Measurements from ENCODE around the gene SFXN5. TPM values are rescaled to one million over a fixed set of nuclear protein-coding genes. Genes with fewer than 3 reads are reported as not detected.

SFXN5 gene
- total and polyA plus RNA-seq, 2 of the 4 experiments (the other 2 are of a cell fraction): 8.6 to 17.0 TPM

- Histone ChIP-seq H3K9me3 (ENCODE audit: control insufficient read depth, insufficient read depth, low read length) (peaks cover 4% of the 10 kb centered on the region), H3K14ac (replicated peaks; ENCODE audit: low read depth, low read length) (no peak overlapping the region), H3K27ac (ENCODE audit: insufficient read depth, low read length) (no peak overlapping the region), H3K9ac (ENCODE audit: low read depth, low read length) (no peak overlapping the region), H2AK9ac (replicated peaks; ENCODE audit: low read depth, low read length, poor library complexity) (no peak overlapping the region), H4K91ac (ENCODE audit: insufficient read depth, low read depth, low read length) (no peak overlapping the region), H3K4me2 (ENCODE audit: low read depth, low read length) (no peak overlapping the region), H2BK5ac (ENCODE audit: low read depth, low read length, poor library complexity, severe bottlenecking) (no peak overlapping the region), H3K56ac (ENCODE audit: extremely low read depth, insufficient read depth, low read length) (no peak overlapping the region), H4K20me1 (ENCODE audit: insufficient read depth, low read length) (0 out of 2 replicates have a peak, but pooled peaks cover 5% of the 10 kb centered on the region), H2AK5ac (ENCODE audit: low read depth, low read length) (no peak overlapping the region), H3K27me3 (ENCODE audit: control insufficient read depth, insufficient read depth, low read length) (peaks cover 50% of the 10 kb centered on the region), H3K4me3 (ENCODE audit: insufficient read depth, low read depth, low read length) (no peak overlapping the region), H4K8ac (ENCODE audit: low read depth in 2 of 2, low read length in 2 of 2) (no peak overlapping the region), H3K23ac (ENCODE audit: low read depth, low read length) (no peak overlapping the region), H3K18ac (ENCODE audit: low read depth, low read length) (no peak overlapping the region), H3K36me3 (ENCODE audit: control insufficient read depth, insufficient read depth, low read length) (no peaks in the 10 kb centered on the region), H2BK20ac (ENCODE audit: low read depth, low read length) (no peak overlapping the region), H2AFZ (replicated peaks; ENCODE audit: low read length, poor library complexity) (no peak overlapping the region), H2BK15ac (ENCODE audit: low read depth, low read length) (no peak overlapping the region), H3K9me1 (ENCODE audit: insufficient read depth, low read length) (peaks cover 7% of the 10 kb centered on the region; the same call in 1 of the 2 replicates), H3K4me1 (ENCODE audit: control insufficient read depth, insufficient read depth, low read length) (peaks cover 2% of the 10 kb centered on the region), H3K4ac (ENCODE audit: low read depth, low read length) (no peak overlapping the region), H4K5ac (ENCODE audit: low read depth, low read length) (no peak overlapping the region), H2BK120ac (ENCODE audit: low read depth, low read length) (no peak overlapping the region), H3K79me1 (ENCODE audit: low read depth in 1 of 2, low read length in 2 of 2) (no peaks in the 10 kb centered on the region)
- ChIA-PET POLR2A (ENCODE audit: unreplicated experiment) (no interaction called here), CTCF (no interaction called here)
- intact Hi-C loops (cut with micrococcal nuclease) (no loop called here), in situ Hi-C loops (cut with MboI; ENCODE audit: low sequenced_read_pairs) (no loop called here), dilution Hi-C loops (cut with HindIII; ENCODE audit: low sequenced_read_pairs, unreplicated experiment) (no loop called here)
- no peak for TF ChIP-seq FOS (IDR thresholded peaks at IDR 0.05; ENCODE audit: low read depth, low read length)
- TF ChIP-seq USF2 (IDR thresholded peaks at IDR 0.05; ENCODE audit: low read depth, low read length): no peak
- TF ChIP-seq RAD21 (IDR thresholded peaks at IDR 0.05; ENCODE audit: low read length): no peak
- no peak for TF ChIP-seq BHLHE40 (IDR thresholded peaks at IDR 0.05; ENCODE audit: low read depth, low read length)
- no peak for TF ChIP-seq SMC3 (IDR thresholded peaks at IDR 0.05; ENCODE audit: low read depth, low read length)
- TF ChIP-seq CEBPB (IDR thresholded peaks at IDR 0.05; ENCODE audit: low read depth, low read length): no peak
- TF ChIP-seq CHD1 (IDR thresholded peaks at IDR 0.05; ENCODE audit: low read depth, low read length): no peak
- TF ChIP-seq RCOR1 (IDR thresholded peaks at IDR 0.05; ENCODE audit: insufficient replicate concordance, low read length): no peak
- TF ChIP-seq MXI1 (IDR thresholded peaks at IDR 0.05; ENCODE audit: borderline replicate concordance, low read depth, low read length): no peak
- no peak for TF ChIP-seq RFX5 (IDR thresholded peaks at IDR 0.05; ENCODE audit: low read depth, low read length)
- WGBS, 2 experiments (ENCODE audit: extremely low coverage in 2 of 2, insufficient read length in 1 of 2): 76% methylated on average over 4 of the region's 12 CpGs; no CpG with 5 or more reads in 1 of the 2 experiments
- no TSS peak for BruUV-seq (replicated peaks)
- ATAC-seq (ENCODE audit: low read depth) (no peak), DNase-seq (no peak)
Observed at GRCh38 chr2:72933646-72934151, 137.8 kb downstream of the SFXN5 start.

All from IMR-90 (cell line).